Stimulated activated CD4-positive, alpha-beta T cell treated with anti-CD3 and anti-CD28 coated beads, Interleukin-2, amount 100 ng/mL, for 48 hours (primary cell): ENCODE results near the gene CD81.
"Not testable (repeated sequence)": the region's sequence is repeated elsewhere in the genome, so short reads cannot be mapped to it uniquely, and the experiment has no call there.

ENCODE experiments used
- DNase-seq, 2 donors: peaks; one replicate each; pipeline ENCODE4 v3.0.0-alpha.2; 2020

Gene CD81

DNA sequence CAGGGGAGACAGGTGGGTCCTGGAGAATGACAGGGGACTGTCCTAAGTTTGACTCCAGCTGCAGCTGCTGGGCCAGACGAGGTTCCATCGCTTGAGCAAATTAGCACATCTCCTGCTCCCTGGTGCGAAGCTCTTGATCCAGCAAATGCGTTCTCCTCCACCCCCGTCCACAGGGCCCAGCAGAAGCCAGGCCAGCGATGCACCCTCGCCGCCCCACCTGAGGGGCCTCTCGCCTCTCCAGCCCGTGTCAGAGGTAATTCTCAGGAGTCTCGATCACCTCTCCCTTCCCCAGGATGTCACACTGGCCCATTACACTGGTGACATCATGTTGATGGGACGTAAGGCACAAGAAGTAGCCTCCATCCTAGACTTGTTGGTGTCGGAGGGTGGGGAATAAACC lies 19.5 kb upstream of the CD81 start:
- not testable (repeated sequence) for DNase-seq

DNA sequence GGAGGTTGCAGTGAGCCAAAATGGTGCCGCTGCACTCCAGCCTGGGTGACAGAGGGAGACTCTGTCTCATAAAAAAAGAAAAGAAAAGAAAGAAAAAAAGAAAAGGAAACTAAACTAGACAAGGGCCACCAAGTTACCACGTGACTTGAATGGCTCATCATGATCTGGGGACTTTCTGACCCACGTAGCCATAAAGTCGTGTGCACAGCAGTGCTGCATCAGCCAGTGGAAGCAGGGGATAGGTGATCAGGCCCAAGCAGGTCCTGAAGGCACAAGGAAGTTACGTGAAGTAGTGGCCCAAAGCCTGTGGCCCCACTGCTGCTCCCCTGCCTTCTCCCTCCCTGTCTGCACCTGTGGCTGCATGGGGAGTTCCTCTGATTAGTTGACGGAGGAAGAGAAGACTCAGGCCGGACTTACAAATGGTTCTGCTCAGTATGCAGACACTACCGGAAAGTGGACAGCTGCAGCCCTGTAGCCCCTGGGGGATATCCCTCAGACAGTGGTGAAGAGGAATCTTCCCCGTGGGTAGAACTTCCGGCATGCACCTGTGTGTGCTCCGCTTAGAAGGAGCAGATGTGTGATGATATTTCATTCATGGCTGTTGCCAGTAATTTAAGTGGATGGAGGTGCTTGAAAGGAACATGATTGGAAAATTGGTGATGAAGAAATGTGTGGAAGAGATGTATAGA lies 18.2 kb upstream of the CD81 start:
- DNase-seq: no peak

- DNase-seq: no peak
Observed at GRCh38 chr11:2359557-2359956, 17.6 kb upstream of the CD81 start.

DNA sequence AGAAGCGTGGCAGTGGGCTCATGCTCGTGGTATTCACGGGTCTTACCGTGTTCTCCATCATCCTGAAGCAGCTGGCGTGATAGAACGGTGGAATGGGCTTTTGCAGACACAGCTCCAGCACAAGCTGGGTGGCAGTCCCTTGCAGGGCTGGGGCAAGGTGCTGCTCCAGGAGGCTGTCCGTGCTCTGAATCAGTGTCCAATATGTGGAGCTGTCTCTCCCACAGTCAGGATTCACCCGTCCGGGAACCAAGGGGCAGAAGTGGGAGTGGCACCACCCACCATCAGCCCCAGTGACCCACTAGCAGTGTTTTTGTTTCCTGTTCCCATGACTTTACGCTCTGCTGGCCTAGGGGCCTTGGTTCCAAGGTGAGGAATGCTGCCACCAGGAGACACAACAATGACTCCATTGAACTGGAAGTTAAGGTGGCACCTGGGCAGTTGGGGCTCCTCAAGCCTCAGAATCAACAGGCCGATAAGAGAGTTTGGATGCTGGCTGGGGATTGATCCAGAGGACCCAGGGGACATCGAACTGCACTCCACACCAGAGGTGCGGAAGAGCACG lies 16.9 kb upstream of the CD81 start:
- no peak for DNase-seq

DNA sequence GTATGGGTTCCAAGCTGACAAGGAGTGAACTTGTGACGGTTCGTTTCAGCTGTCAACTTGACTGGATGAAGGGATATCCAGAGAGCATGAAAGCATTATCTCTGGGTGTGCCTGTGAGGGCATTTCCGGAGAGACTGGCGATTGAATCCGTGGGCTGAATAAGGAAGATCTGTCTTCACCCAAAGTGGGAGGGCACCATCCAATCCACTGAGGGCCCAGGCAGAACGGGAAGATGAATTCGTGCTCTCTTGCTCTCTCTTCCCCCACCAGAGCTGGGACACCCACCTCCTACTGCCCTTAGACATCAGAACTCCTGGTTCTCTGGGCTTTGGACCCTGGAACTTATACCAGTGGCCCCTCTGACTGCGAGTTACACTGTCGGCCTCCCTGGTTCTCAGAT lies 15.5 kb upstream of the CD81 start:
- DNase-seq: no peak

- DNase-seq: no peak
Observed at GRCh38 chr11:2362414-2362813, 14.7 kb upstream of the CD81 start.

GRCh38 chr11:2363130-2363529 lies 14.0 kb upstream of the CD81 start:
- DNase-seq: no peak

- DNase-seq: no peak
Observed at GRCh38 chr11:2363577-2364370, 13.3 kb upstream of the CD81 start.

- not testable (repeated sequence) for DNase-seq
Observed at GRCh38 chr11:2364386-2364785, 12.7 kb upstream of the CD81 start.

GRCh38 chr11:2365571-2366210 lies 11.4 kb upstream of the CD81 start:
- DNase-seq: no peak

DNA sequence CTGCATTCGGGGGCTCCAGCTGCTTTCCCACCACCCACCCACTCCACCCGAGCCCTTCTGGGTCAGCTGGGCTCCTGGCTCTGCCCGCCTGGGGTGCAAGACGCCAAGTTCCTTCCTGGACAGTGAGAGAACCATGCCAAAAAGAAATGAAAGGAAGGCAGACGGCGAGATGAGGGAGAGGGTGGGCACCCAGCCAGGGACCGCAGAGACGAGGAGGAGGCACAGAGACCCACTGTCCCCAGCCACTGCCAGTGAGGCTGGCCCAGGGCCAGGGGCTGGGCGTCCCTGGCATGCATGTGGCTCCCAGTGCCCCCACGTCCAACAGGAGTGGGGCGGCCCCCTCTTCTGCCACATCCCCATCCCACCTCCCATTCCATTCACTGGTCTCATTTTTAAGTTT lies 10.8 kb upstream of the CD81 start:
- no peak for DNase-seq

DNA sequence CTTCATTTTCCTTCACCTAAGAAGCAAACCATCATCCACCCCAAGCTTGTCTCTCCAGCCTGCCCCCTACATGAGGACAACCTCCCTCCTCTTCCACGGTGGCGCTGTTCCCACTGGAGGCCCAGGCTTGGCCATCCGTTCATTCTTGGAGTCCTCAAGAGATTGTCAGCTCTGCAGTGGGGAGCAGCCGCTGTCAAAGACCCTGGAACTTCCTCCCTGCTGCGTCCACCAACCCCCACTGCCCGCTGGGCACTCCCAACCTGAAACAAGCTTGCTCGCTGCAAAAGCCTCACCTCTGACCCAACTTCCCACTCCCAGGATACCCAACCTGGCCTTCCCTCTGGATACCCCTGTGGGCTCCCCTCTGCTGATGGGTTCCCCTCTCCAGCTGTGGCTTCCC lies 10.4 kb upstream of the CD81 start:
- DNase-seq: no peak

DNA sequence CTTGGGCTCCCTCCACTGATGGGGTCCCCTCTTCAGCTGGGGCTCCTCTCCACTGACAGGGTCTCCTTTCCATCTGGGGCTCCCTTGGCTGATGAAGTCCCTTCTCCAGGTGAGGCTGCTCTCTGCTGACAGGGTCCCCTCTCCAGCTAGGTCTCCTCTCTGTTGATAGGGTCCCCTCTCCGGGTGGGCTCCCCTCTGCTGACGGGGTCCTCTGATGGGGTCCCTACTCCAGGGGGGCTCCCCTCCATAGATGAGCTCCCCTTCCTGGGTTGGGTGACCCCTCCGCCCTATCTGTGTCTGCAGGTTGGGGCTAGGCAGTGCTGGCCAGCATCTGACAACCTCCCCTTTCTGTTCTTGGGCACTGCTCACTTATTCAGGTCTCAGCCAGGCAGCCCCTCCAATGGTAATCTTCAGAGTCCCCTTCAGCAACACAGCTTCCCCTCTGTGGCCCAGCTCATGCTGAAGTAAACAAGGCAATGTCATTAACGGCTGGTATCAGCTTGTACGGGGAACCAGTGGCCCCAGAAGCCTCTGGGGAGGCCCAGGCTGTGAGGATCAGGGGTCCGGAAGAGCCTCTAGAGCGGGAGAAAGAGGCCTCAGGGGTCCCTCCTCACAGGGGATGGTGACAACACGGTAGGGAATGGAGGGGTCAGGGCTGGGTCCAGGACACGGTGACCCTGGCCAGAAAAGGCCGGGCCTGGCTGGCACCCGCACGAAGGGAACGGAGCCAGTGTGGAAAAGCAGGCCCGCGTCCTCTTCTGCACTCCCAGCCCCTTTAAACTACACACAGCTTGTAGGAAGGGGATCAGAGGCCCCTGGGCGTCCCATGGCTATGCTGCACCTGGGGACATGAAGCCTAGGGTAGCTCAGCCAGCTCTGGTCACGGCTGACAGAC lies 9.6 kb upstream of the CD81 start:
- DNase-seq: no peak

DNA sequence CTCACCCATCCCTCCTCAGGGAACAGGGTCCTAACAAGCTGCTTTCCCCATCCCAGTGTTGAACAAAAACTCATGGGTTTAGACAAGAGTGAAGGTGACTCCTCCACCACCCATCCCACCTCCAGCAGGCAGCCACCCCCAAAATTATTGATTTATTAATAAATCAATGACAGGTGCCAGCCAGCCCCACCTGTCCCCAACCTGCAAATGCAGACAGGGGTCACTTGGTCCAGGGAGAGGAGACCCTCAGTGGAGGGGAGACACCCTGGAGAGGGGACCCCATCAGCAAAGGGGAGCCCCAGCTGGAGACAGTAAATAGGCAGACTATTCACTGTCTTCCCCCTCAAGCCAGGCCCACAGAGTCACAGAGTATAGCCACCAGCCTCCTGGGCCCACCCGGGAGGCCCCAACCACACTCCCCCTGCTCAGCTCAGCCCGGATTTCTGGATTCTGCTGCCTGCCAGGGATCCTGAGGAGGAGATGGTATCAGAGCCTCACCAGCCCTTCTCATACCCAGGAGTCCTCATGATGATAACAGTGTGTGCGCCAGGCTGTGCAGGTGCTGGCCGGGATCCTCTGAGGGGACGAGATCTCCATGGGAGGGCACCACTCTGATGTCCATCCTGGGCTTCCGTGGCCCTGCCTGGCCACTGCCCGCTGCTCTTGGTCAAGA lies 8.8 kb upstream of the CD81 start:
- no peak for DNase-seq

DNA sequence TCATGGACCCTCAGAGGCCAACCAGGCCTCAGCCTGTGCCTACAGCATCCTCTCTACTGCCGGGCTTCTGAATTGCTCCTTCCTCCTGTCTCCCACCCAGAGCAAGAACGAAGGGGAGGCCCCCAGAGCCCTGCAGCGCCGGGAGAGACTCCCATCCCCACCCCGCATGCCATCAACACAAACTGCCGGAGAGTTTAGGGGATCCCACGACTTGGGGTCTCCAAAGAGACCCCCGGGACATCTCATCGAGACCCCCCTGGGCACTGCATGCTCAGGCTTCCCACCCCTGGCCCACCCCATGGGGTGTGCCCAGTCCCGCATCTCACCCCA lies 8.3 kb upstream of the CD81 start:
- DNase-seq: no peak

GRCh38 chr11:2369320-2369719 lies 7.8 kb upstream of the CD81 start:
- DNase-seq: no peak

DNA sequence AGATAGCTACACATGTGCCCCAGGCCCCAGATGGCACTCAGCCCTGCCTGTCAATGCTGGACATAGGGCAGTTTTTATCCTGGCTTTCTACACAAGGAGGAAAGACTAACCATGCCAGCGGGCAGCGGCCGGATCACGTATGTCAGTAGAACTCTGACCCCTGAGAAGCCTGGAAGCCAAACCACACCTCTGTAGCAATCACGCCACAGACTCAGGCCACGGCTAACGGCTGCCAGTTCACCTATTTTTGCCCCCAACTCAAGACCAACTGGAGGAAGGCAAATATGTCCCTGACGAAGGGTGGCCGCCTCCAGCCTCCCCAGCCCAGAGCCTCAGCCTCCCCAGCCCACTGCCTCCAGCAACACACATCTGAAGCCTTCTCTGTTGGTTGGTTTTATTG lies 7.2 kb upstream of the CD81 start:
- DNase-seq: no peak

- no peak for DNase-seq
Observed at GRCh38 chr11:2374456-2375201, 2.5 kb upstream of the CD81 start.

DNA sequence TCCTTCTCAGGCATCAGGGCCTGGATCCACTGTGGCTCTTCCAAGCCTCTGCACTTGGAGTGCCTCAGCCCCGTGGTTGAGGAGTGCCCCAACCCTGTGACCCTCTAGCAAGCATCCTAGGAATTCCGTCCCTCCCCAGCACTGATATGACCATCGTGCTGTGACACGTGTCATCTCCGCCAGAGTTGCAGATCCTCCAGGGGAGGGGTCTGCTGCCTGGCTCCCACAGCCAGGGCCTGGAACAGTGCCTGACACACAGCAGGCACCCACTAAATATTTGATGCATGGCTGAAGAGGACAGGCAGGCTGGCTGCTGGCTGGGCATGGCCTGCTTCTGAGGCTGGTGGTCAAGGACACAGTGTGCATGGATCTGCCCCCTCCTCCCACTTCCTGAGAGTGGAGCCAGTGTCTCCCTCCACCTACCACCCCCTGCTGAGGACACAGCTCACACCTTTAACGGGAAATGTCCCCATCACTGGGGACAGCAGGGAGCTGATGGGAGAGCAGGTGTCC lies 1.7 kb upstream of the CD81 start:
- no peak for DNase-seq

DNA sequence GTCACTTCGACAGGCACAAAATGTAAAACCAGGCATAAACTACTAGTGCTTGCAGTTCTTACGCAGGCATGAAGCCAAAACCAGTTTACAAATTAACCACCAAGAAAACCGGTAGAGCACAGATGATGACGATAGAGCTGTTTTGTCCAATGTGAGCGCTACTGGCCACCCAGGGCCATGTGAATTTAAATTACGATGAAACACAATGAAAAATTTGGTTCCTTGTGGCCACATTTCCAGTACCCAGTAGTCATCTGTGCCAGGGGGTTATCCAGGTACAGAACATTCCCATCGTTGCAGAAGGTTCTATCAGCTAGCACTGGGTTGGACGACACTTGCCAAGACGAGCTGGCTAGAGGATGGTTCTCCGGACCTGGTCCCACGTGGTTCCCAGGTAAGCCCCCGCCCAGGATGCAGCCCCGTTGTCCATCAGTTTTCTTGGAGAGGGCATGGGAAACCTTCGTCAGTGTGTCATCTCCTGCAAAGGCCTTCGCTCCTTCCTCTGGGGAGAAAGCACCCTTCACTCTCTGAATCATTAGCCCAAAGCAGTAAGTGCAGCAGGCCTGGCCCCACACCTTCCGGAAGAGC lies 1.1 kb upstream of the CD81 start:
- DNase-seq: no peak
